NCI-H2227 treated with DMSO at 0.1 percent for 48 hours (cell line): ENCODE data around the gene RPS16.
A peak's percentile ranks its signal among the peaks of the same experiment; 100 is the strongest.

Experiments used
- DNase-seq: peaks from one replicate; lab custom pipeline; 2025; lab: John Stamatoyannopoulos, UW

The RPS16 gene

GRCh38 chr19:39422020-39422419 is 13.7 kb downstream of the RPS16 start:
- DNase-seq, result no peak

DNA sequence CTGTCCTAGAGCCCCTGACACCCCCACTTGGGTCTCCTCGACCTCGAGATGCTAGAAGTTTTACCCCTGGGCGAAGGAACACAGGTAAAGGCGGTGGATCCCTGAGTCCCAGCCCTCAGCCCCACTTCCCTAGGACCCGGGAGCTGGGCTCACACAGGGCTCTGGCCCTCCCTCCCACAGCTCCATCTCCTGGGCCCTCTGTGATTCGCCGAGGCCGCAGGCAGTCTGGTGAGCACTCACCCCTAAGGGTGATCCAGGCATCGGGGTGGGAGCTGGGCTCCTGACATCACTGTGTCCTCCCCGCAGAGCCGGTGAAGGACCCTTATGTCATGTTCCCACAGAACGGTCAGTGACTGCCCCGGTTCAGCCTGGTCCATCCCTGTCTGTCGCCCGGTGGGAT is 15.0 kb downstream of the RPS16 start:
- DNase-seq, result no peak

DNA sequence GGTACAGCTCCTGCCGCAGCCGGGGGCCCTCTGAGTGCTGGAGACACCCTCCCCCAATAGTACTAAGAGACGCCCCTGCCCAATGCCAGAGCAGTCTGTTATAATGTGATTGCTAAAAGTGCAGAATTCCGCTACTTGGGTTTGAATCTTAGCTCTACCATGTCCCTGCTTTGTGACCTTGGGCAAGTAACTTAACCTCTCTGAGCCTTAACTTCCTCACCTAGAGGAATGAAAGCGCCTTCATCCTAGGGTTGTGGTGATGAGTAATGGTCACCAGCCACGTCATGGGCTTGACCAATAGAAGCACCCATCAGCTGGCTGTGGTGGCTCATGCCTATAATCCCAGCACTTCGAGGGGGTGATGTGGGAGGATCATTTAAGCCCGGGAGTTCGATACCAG is 16.7 kb downstream of the RPS16 start:
- no peak for DNase-seq

- no peak for DNase-seq
These were observed 18.1 kb downstream of the RPS16 start for GRCh38 chr19:39417463-39418181.

GRCh38 chr19:39416152-39417120 is 19.3 kb downstream of the RPS16 start:
- DNase-seq, result no peak

DNA sequence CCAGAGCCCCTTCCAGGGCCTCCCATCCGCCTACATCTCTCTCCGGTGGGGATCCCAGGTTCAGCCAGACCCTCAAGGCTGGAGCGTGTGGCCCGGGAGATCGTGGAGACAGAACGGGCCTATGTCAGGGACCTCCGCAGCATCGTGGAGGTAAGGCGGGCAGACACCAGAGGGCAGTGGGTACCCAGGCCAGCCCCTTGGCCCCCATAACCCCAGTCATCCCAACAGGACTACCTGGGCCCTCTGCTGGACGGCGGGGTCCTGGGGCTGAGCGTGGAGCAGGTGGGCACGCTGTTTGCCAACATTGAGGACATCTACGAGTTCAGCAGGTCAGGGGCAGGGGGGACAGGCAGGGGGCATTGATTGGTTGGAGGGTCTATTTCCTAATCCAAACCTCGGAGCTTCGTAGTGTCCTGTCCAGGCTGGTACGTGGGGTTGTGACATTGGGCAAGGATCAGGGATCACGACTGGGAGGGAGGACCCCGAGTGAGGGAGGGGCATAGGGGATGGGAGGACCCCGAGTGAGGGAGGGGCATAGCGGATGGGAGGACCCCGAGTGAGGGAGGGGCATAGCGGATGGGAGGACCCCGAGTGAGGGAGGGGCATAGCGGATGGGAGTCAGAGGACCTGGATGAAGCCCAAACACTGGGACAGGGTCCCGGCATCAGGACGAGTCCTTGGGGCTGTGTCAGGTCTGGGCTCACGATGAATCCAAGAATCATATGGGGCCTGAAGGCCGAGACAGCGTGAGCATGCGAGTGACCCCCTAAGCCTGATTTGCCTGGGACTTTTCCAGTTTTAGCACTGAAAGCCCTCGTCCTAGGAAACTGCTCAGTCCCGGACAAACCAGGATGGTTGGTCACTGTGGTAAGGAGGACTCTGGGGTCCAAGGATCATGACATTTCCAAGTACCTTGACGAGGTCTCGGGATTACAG is 20.4 kb downstream of the RPS16 start:
- DNase-seq, result no peak

- DNase-seq, result peak; percentile 87
These were observed 21.7 kb downstream of the RPS16 start for GRCh38 chr19:39413911-39414608.

GRCh38 chr19:39413272-39413910 is 22.4 kb downstream of the RPS16 start:
- DNase-seq, result peak; percentile 86

DNA sequence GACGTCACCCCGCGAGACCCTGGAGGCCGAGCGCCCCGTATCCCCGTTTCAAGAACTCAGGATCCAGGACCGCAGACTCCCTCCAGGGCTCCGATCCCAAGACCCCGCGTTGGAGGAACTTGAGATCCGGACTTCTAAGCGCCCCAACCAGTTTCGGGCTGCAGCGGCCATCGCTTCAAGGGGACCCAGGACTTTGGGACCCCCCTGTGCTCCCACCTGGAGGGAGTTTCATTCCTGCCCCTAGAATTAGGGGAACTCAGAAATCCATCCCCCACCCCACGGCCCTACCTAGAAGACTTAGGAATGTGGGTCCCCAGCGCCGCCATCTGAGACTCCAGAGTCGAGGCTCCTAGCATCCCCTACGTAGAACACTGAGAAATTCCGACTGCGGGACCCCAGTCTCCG is 22.9 kb downstream of the RPS16 start:
- no peak for DNase-seq

DNA sequence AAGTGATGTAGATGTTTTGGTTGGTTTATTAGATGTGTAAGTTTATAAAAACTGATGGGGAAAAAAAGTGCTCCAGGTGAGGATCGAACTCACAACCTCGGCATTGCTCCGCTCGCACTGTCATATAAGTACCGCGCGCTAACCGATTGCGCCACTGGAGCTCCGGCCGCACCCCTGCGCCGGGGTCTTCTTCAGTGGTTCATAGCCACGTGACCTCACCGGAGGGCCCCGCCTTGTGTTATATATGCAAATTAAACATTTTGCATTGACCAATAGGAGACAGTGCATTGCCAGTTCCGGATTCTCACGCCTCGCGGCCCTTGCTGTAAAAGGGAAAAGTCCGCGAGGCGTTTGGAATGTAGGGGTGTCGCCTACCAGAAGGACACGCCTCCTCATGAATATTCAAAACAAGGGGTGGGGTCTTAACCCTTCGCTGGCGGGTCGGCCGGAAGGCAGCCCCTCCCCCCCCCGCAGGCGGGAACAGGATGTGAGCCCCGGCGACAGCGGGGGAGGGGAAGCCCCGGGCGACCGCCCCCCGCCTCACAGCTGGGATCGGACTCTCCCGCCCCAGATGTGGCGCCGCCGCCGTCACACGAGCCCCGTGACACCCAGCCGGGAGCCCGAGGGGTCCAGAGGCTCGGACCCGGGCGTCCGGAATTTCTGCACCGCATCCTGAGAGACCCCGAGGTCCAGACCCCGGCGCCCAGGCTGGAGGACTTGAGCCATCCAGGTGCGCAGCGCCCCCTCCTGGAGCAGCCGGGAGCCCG is 23.5 kb downstream of the RPS16 start, which contains the start of gene PLEKHG2:
PLEKHG2 (plus strand) TSS at position 570 of the 767 bp plus-strand sequence. CDS start 1,418 bp downstream, outside the sequence.
- DNase-seq, result peak; percentile 100

GRCh38 chr19:39411832-39412099 is 24.0 kb downstream of the RPS16 start:
- DNase-seq, result peak; percentile 100

DNA sequence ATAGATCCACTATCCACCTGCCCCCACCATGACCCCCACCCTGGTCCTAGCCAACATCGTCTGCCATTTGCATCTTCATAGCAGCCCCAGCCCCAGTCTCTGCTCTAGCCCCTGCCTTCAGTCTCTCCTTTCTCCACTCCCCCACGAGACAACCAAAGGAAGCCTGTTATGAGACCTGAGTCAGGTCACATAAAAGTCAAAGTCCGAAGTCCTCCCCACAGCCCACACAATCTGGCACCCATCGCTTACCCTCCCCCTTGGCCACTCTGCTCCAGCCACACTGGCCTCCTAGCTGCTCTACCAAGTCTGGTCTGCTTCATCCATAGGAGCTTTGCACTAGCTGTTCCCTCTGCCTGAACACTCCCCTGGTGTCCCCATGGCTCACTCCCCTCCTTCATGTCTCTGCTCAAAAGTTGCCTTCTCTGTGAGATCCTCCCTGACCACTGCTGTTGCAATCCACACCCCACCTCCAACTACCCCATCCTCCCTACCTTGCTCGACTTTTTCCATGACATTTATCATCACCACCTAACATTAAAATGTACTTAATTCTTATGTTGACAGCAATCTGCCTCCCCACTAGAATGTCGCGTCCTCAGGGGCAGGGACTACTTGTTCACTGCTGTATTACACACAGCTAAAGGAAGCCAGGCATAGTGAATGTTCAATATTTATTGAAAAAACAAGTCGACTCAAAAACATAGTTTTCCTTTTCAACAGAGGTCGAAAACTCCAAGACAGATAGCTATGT is 24.5 kb downstream of the RPS16 start:
- no peak for DNase-seq

DNA sequence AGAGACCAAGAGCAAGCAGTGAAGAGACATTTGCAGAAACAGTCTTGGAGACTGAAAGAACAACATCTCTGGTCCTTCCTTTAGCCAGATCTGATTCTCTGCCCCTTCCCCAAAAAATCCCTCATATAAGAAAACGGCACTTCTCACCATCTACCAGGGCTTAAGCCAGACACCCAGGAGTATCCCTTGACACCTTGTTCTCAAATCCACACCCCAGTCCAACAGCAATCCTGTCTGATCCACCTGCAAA is 25.0 kb downstream of the RPS16 start:
- no peak for DNase-seq

DNA sequence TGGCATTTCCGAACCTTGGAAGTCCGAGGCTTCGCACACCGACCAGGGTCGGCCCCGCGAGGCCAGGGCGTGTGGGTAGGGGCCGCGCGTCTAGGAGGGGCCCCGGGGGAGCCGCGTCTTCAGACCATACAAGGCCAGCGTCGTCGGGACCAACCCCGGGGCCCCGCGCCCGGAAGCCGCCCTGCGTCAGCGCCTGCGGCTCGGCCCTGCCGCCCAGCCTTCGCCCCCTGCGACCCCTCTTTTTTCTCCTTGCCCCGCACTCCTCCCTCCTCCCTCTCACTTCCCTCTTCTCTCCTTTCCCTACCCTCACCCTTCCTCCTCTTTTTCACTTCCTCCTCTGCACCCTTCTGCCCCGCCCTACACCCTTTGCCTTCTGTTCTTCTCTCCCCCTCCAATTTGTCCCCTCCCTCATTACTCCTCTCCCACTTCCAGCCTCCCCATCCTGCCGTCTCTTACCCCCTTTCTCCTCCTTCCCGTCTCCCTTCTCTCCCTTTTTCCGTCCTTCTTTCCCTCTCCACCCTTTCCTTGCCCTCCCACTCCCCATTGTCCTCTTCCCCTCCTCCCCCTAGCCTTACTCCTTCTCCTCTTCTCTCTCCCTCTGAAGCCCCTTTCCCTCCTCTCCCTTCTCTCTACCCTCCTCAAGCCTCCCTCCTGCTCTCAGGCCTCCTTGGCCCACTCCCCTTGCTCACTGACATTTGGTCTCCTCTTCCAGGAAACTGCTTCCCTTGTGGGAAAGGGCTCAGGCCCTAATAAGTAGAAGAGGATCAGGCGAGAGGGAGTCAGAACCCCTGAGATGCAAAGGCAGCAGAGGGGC is 25.5 kb downstream of the RPS16 start:
- DNase-seq, result peak; percentile 43

GRCh38 chr19:39409208-39410016 is 26.3 kb downstream of the RPS16 start:
- peak; percentile 86 for DNase-seq

DNA sequence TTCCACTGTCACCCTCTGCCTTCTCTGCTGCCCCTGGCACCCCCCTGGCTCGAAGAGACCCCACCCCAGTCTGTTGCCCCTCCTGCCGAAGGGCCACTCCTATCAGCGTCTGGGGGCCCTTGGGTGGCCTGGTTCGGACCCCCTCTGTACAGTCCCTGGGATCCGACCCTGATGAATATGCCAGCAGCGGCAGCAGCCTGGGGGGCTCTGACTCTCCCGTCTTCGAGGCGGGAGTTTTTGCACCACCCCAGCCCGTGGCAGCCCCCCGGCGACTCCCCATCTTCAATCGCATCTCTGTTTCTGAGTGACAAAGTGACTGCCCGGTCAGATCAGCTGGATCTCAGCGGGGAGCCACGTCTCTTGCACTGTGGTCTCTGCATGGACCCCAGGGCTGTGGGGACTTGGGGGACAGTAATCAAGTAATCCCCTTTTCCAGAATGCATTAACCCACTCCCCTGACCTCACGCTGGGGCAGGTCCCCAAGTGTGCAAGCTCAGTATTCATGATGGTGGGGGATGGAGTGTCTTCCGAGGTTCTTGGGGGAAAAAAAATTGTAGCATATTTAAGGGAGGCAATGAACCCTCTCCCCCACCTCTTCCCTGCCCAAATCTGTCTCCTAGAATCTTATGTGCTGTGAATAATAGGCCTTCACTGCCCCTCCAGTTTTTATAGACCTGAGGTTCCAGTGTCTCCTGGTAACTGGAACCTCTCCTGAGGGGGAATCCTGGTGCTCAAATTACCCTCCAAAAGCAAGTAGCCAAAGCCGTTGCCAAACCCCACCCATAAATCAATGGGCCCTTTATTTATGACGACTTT is 27.1 kb downstream of the RPS16 start:
- no peak for DNase-seq
